BLaER1 treated with 17β-estradiol and CSF1 and Interleukin-3, amounts not matched to agents 10 nM and 100 nM (cell line): ENCODE data around the gene PSMD3.

Source experiments
- H3K27ac ChIP-seq, 11 experiments: shearing (Covaris generic); formaldehyde crosslinking; 2 replicates each; pipeline ENCODE4 v1.8.1; 2022
- H3K27me3 ChIP-seq, 11 experiments: shearing (Covaris generic); formaldehyde crosslinking; 2 replicates each; pipeline ENCODE4 v1.8.1; 2022
- H3K36me3 ChIP-seq, 11 experiments: shearing (Covaris generic); formaldehyde crosslinking; 2 replicates each; pipeline ENCODE4 v1.8.1; 2022
- H3K4me1 ChIP-seq, 10 experiments: shearing (Covaris generic); formaldehyde crosslinking; 2 replicates each; pipeline ENCODE4 v1.8.1; 2022
- H3K4me2 ChIP-seq, 11 experiments: shearing (Covaris generic); formaldehyde crosslinking; 2 replicates each; pipeline ENCODE4 v1.8.1; 2022
- H3K4me3 ChIP-seq, 10 experiments: shearing (Covaris generic); formaldehyde crosslinking; 2 replicates each; pipeline ENCODE4 v1.8.1; 2022
- H3K9ac ChIP-seq, 11 experiments: shearing (Covaris generic); formaldehyde crosslinking; 2 replicates each; pipeline ENCODE4 v1.8.1; 2022
- H3K9me3 ChIP-seq, 11 experiments: shearing (Covaris generic); formaldehyde crosslinking; replicated peaks in 1 of 11; 2 replicates each; pipeline ENCODE4 v1.8.1; 2022
- H4K20me1 ChIP-seq, 11 experiments: shearing (Covaris generic); formaldehyde crosslinking; 2 replicates each; pipeline ENCODE4 v1.8.1; 2022
- Cebpa-rat ChIP-seq, 11 experiments: shearing (Covaris generic); IDR thresholded peaks; 2 replicates each; pipeline ENCODE4 v1.8.1; 2022

The PSMD3 gene

DNA sequence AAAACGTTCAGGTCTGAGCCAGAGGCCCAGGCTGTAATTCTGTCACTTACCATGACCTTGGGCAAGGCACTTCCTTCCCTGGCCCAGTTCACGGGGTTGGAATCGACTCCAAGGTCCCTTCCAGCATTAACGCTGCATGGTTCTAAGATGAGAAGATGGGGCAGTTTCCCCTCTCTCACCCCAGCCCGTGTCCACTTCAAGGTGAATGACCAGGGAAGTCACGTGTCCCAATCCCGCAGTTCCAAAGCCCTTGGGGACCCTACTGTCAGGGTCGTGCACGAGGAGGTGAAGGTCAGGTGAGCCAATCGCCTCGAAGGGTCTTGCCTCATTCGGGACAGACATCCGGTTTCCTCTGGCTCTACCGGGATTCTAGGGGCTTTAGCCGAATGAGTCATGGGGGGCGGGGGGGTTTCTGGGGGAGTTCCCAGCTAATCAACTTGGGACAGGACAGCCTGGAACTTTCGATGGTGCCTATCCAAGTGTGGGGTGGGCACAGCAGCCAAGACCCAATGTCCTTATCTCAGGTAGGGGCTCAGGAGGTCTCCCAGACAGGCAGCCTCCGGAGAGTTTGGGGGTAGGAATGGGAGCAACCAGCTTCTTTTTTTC lies 33.9 kb downstream of the PSMD3 start:
- Histone ChIP-seq H3K36me3 (peaks cover 6 to 25% (median 15%) of the 10 kb centered on the region in 11 experiments; a peak in 21 of 22 replicates), H4K20me1 (no peaks in the 10 kb centered on the region), H3K9me3 (no peaks in the 10 kb centered on the region), H3K4me1 (peaks cover 13 to 48% (median 21%) of the 10 kb centered on the region in 10 experiments), H3K9ac (peak overlapping the region in 3 of 11 experiments; percentile 21 to 53 (median 51); a peak in 3 of 22 replicates), H3K4me2 (peak overlapping the region in 4 of 11 experiments; percentile 58 to 72 (median 67); a peak in 8 of 22 replicates), H3K27ac (peak overlapping the region in 1 of 11 experiments; percentile 25; a peak in 2 of 22 replicates), H3K4me3 (no peak overlapping the region), H3K27me3 (no peaks in the 10 kb centered on the region)
- no peak for TF ChIP-seq Cebpa-rat (IDR thresholded peaks at IDR 0.05)

DNA sequence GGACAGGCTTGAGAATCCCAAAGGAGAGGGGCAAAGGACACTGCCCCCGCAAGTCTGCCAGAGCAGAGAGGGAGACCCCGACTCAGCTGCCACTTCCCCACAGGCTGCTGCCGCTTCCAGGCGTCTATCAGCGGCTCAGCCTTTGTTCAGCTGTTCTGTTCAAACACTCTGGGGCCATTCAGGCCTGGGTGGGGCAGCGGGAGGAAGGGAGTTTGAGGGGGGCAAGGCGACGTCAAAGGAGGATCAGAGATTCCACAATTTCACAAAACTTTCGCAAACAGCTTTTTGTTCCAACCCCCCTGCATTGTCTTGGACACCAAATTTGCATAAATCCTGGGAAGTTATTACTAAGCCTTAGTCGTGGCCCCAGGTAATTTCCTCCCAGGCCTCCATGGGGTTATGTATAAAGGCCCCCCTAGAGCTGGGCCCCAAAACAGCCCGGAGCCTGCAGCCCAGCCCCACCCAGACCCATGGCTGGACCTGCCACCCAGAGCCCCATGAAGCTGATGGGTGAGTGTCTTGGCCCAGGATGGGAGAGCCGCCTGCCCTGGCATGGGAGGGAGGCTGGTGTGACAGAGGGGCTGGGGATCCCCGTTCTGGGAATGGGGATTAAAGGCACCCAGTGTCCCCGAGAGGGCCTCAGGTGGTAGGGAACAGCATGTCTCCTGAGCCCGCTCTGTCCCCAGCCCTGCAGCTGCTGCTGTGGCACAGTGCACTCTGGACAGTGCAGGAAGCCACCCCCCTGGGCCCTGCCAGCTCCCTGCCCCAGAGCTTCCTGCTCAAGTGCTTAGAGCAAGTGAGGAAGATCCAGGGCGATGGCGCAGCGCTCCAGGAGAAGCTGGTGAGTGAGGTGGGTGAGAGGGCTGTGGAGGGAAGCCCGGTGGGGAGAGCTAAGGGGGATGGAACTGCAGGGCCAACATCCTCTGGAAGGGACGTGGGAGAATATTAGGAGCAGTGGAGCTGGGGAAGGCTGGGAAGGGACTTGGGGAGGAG lies 34.7 kb downstream of the PSMD3 start, which contains the start of gene CSF3:
CSF3 (plus strand) TSS at position 436 of the 993 bp plus-strand sequence; CDS start at position 471, 35 bp downstream.
- Histone ChIP-seq H3K27me3 (no peaks in the 10 kb centered on the region), H3K9ac (peak within 1 kb of the TSS in 10 of 11 experiments; percentile 19 to 55 (median 44); a peak in 14 of 22 replicates), H3K27ac (peak within 1 kb of the TSS in 6 of 11 experiments; percentile 15 to 44 (median 26); a peak in 8 of 22 replicates), H3K9me3 (no peaks in the 10 kb centered on the region), H4K20me1 (no peaks in the 10 kb centered on the region), H3K4me3 (no peak within 1 kb of the TSS), H3K4me2 (peak within 1 kb of the TSS; percentile 51 to 72 (median 66)), H3K4me1 (peaks cover 13 to 53% (median 21%) of the 10 kb centered on the region in 10 experiments), H3K36me3 (peaks cover 14 to 33% (median 23%) of the 10 kb centered on the region in 11 experiments; a peak in 21 of 22 replicates)
- TF ChIP-seq Cebpa-rat (IDR thresholded peaks at IDR 0.05), result no peak

DNA sequence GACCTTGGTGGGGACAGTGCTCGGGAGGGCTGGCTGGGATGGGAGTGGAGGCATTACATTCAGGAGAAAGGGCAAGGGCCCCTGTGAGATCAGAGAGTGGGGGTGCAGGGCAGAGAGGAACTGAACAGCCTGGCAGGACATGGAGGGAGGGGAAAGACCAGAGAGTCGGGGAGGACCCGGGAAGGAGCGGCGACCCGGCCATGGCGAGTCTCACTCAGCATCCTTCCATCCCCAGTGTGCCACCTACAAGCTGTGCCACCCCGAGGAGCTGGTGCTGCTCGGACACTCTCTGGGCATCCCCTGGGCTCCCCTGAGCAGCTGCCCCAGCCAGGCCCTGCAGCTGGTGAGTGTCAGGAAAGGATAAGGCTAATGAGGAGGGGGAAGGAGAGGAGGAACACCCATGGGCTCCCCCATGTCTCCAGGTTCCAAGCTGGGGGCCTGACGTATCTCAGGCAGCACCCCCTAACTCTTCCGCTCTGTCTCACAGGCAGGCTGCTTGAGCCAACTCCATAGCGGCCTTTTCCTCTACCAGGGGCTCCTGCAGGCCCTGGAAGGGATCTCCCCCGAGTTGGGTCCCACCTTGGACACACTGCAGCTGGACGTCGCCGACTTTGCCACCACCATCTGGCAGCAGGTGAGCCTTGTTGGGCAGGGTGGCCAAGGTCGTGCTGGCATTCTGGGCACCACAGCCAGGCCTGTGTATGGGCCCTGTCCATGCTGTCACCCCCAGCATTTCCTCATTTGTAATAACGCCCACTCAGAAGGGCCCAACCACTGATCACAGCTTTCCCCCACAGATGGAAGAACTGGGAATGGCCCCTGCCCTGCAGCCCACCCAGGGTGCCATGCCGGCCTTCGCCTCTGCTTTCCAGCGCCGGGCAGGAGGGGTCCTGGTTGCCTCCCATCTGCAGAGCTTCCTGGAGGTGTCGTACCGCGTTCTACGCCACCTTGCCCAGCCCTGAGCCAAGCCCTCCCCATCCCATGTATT lies 35.7 kb downstream of the PSMD3 start:
- Histone ChIP-seq H4K20me1 (no peaks in the 10 kb centered on the region; a peak in 1 of 22 replicates), H3K36me3 (peaks cover 20 to 43% (median 27%) of the 10 kb centered on the region in 11 experiments), H3K4me1 (peaks cover 13 to 63% (median 23%) of the 10 kb centered on the region in 10 experiments), H3K27me3 (no peaks in the 10 kb centered on the region), H3K4me3 (no peak overlapping the region), H3K27ac (peak overlapping the region in 6 of 11 experiments; percentile 15 to 44 (median 26); a peak in 6 of 22 replicates), H3K9me3 (no peaks in the 10 kb centered on the region), H3K9ac (peak overlapping the region in 9 of 11 experiments; percentile 19 to 55 (median 39); a peak in 12 of 22 replicates), H3K4me2 (peak overlapping the region; percentile 51 to 72 (median 66))
- TF ChIP-seq Cebpa-rat (IDR thresholded peaks at IDR 0.05), result no peak

DNA sequence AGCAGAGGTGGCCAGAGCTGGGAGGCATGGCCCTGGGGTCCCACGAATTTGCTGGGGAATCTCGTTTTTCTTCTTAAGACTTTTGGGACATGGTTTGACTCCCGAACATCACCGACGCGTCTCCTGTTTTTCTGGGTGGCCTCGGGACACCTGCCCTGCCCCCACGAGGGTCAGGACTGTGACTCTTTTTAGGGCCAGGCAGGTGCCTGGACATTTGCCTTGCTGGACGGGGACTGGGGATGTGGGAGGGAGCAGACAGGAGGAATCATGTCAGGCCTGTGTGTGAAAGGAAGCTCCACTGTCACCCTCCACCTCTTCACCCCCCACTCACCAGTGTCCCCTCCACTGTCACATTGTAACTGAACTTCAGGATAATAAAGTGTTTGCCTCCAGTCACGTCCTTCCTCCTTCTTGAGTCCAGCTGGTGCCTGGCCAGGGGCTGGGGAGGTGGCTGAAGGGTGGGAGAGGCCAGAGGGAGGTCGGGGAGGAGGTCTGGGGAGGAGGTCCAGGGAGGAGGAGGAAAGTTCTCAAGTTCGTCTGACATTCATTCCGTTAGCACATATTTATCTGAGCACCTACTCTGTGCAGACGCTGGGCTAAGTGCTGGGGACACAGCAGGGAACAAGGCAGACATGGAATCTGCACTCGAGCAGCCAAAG lies 36.9 kb downstream of the PSMD3 start:
- Histone ChIP-seq H3K27me3 (no peaks in the 10 kb centered on the region), H3K4me3 (no peak overlapping the region), H3K4me2 (0 out of 22 replicates have a peak overlapping the region, but pooled peaks of 1 of the 11 experiments have one; percentile 7), H4K20me1 (no peaks in the 10 kb centered on the region; a peak in 2 of 22 replicates), H3K27ac (no peak overlapping the region), H3K9ac (peak overlapping the region in 3 of 11 experiments; percentile 6 to 18 (median 10); a peak in 2 of 22 replicates), H3K9me3 (no peaks in the 10 kb centered on the region), H3K36me3 (peaks cover 32 to 55% (median 40%) of the 10 kb centered on the region in 11 experiments), H3K4me1 (peaks cover 13 to 76% (median 33%) of the 10 kb centered on the region in 10 experiments)
- no peak for TF ChIP-seq Cebpa-rat (IDR thresholded peaks at IDR 0.05)

- H4K20me1 ChIP-seq, result no peaks in the 10 kb centered on the region; a peak in 2 of 22 replicates
- peaks cover 41 to 65% (median 49%) of the 10 kb centered on the region in 11 experiments for H3K36me3 ChIP-seq
- H3K9ac ChIP-seq, result 0 out of 22 replicates have a peak overlapping the region, but pooled peaks of 3 of the 11 experiments have one; percentile 5 to 42 (median 6)
- no peak for TF ChIP-seq Cebpa-rat (IDR thresholded peaks at IDR 0.05)
- peaks cover 13 to 84% (median 33%) of the 10 kb centered on the region in 10 experiments for H3K4me1 ChIP-seq
- peak overlapping the region in 3 of 11 experiments; percentile 5 to 14 (median 7); a peak in 2 of 22 replicates for H3K4me2 ChIP-seq
- H3K4me3 ChIP-seq, result no peak overlapping the region
- H3K9me3 ChIP-seq, result no peaks in the 10 kb centered on the region
- peak overlapping the region in 2 of 11 experiments; percentile 22 to 26; a peak in 1 of 22 replicates for H3K27ac ChIP-seq
- H3K27me3 ChIP-seq, result no peaks in the 10 kb centered on the region
These were observed 37.9 kb downstream of the PSMD3 start for GRCh38 chr17:40018211-40019121.

DNA sequence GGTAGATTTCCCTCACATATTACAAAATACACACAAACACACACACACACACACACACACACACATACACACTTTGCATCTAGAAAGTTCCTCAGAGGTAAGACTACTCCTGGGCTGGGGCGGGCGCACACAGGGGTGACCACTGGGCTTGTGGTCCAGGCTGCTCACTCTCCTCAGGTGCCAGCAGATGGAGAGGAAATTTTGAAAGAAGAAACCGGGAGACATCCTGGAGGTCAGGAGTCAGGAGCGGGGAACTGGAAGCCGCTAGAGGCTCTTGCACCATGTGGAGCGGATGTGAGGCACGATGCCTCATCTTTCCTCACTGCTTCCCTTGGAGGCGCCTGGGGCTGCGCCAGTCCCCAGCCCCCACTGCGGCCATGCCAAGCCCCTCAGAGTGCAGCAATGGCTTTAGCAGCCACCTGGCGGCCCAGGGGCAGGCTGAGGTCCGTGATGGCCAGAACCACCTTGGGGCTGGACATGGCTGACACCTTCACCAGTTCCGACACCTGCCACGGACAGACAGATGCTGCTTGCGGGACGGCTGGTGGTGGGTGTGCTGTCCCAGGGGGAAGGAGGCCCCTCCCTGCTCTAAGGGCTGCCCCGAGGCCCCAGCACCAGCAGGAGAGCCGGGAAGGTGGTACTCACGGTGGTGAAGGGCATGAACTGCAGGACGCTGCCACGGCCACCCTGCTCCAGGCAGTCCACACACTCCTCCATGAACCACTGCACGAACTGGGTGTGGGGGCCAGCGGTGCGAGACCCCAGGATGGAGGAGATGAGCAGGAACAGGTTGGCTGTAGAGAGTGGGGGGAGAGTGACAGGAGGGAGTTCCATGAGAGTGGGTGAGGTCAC lies 38.8 kb downstream of the PSMD3 start:
- Histone ChIP-seq H3K4me2 (peak overlapping the region in 1 of 11 experiments; percentile 14; a peak in 1 of 22 replicates), H3K36me3 (peaks cover 49 to 74% (median 58%) of the 10 kb centered on the region in 11 experiments), H3K4me3 (no peak overlapping the region), H3K27ac (peak overlapping the region in 1 of 11 experiments; percentile 26; a peak in 1 of 22 replicates), H3K9me3 (no peaks in the 10 kb centered on the region), H4K20me1 (no peaks in the 10 kb centered on the region; a peak in 2 of 22 replicates), H3K27me3 (no peaks in the 10 kb centered on the region), H3K4me1 (peaks cover 13 to 82% (median 33%) of the 10 kb centered on the region in 10 experiments), H3K9ac (0 out of 22 replicates have a peak overlapping the region, but pooled peaks of 1 of the 11 experiments have one; percentile 5)
- TF ChIP-seq Cebpa-rat (IDR thresholded peaks at IDR 0.05), result no peak
